Activated naive CD4-positive, alpha-beta T cell treated with anti-CD3 and anti-CD28 coated beads for 36 hours (primary cell): ENCODE measurements around the gene SNRNP70. TPM values are rescaled to one million over a fixed set of nuclear protein-coding genes. Genes with fewer than 3 reads are reported as not detected.
"Not testable (repeated sequence)": the region's sequence is repeated elsewhere in the genome, so short reads cannot be mapped to it uniquely, and the experiment has no call there.

Experiments used
- CTCF ChIA-PET: fragments of 350-600 bp; sonication (Branson Sonifier 250); formaldehyde crosslinking; loops from one replicate; lab custom pipeline; 2021; ENCODE audit warnings: antibody characterized with exemption; lab: Charles Lee
- DNase-seq: peaks from one replicate; pipeline ENCODE4 v3.0.0-alpha.2; 2020
- H3K27ac Mint-ChIP-seq: one replicate; pipeline ENCODE4 v1.8.0; 2021; ENCODE audit warnings: mild to moderate bottlenecking, mixed read lengths
- H3K27me3 Mint-ChIP-seq: one replicate; pipeline ENCODE4 v1.8.0; 2021; ENCODE audit warnings: low read depth, mixed read lengths
- H3K36me3 Mint-ChIP-seq: one replicate; pipeline ENCODE4 v1.8.0; 2021; ENCODE audit warnings: low read depth, mixed read lengths
- H3K4me1 Mint-ChIP-seq: one replicate; pipeline ENCODE4 v1.8.0; 2021; ENCODE audit warnings: low read depth, mixed read lengths
- H3K4me3 Mint-ChIP-seq: one replicate; pipeline ENCODE4 v1.8.0; 2021; ENCODE audit warnings: mild to moderate bottlenecking, moderate library complexity, mixed read lengths
- H3K9me3 Mint-ChIP-seq: one replicate; pipeline ENCODE4 v1.8.0; 2021; ENCODE audit warnings: mixed read lengths
- intact Hi-C: fragments of 100-400 bp; cut with micrococcal nuclease; formaldehyde crosslinking; loops from one replicate; pipeline ENCODE4 v1.15.1; 2023
- total RNA-seq, 2 experiments: library from RNA; stranded (reverse); gene quantifications; one replicate each; pipeline ENCODE4 v1.2.3, GENCODE V29; 2021

SNRNP70 gene, protein sequence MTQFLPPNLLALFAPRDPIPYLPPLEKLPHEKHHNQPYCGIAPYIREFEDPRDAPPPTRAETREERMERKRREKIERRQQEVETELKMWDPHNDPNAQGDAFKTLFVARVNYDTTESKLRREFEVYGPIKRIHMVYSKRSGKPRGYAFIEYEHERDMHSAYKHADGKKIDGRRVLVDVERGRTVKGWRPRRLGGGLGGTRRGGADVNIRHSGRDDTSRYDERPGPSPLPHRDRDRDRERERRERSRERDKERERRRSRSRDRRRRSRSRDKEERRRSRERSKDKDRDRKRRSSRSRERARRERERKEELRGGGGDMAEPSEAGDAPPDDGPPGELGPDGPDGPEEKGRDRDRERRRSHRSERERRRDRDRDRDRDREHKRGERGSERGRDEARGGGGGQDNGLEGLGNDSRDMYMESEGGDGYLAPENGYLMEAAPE
- 100 to 1,000 TPM; 163 to 166 TPM for total RNA-seq

DNA sequence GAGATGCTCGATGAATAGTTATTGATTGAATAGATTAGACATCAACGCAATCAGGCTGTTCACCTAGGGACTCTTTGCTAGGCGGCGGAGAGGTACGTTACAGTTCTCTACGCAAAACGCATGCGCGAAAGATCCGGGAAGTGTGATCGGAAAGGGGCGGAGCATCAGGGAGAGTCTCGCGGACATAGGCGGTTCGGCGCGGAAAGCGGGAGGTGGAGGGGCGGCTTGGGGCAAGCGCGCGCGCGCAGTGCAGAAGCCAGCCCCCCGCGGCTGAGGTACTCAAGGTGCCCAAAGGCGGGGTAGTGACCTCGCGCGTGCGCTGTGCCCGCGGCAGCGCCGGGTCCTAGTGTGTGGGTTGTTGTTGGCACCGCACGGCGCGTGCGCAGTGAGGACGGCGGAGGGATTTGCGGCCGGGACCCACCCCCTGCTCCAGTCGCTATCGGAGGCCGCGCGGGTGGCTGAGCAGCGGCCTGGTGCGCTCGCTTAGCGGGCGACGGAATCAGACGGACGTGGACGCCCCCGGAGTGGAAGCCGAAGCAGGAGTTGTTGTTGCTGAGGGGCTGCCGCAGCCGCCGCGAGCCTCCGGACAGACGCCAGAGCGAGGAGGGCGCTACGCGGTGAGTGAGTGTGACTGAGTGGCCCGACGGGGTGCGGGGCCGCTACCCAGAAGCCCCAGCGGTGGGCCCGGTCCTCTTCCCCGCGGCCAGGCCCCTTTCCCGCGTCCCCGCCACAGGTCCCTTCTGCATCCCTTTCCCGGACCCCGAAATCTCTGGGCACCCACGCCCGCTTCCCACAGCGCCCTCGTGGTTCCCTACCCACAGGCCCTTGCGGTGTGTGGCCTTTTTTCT, at the start of gene SNRNP70:
Gene SNRNP70, plus strand, starts transcription at position 432 of the 848 bp plus-strand sequence. CDS start 964 bp downstream, outside the sequence.
- peak; percentile 99 for DNase-seq

DNA sequence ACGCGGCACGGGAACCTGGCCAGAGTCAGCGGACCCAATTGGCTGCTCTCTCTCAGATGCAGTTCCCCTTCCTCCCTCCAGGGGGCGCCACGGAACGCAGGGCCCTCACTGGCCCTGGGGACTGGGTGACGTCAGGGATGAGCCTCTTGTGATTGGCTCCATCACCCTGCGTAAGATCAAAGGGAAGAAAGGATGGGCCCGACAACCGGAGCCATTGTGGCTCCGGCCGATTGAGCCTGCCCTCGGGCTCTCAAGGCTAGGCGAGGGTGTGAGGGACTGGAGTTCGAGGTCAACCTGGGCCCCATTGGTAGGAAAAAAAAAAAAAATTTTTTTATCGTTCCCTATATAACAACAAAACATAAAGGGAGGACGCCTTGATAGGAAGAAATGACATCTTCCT, 48.4 kb upstream of the SNRNP70 start, which contains the start of gene CGB1:
Gene CGB1, minus strand, starts transcription at position 81 of the 400 bp plus-strand sequence. CDS start 184 bp downstream, outside the sequence.
- intact Hi-C loops, H3K27ac Mint-ChIP-seq, H3K4me3 Mint-ChIP-seq, H3K9me3 Mint-ChIP-seq, H3K36me3 Mint-ChIP-seq, H3K27me3 Mint-ChIP-seq, CTCF ChIA-PET, H3K4me1 Mint-ChIP-seq: not testable (repeated sequence)
- DNase-seq, result peak; percentile 66

More for the DNA sequence above, at the start of gene SNRNP70:
- H3K27me3 Mint-ChIP-seq, result no peaks in the 10 kb centered on the region
- peak within 1 kb of the TSS; percentile 96 for H3K4me3 Mint-ChIP-seq
- peaks cover 30% of the 10 kb centered on the region for H3K36me3 Mint-ChIP-seq
- H3K27ac Mint-ChIP-seq, result peak within 1 kb of the TSS; percentile 93
- no peaks in the 10 kb centered on the region for H3K9me3 Mint-ChIP-seq
- intact Hi-C loops, result loop anchor here (1.0 to 5.0 kb wide), 6 partner anchors 29 to 368 kb away; partner anchors contain the start of genes ALDH16A1, C19orf73, LIN7B and NUCB1
- CTCF ChIA-PET, result interaction anchor here (1.5 kb wide), 1 partner anchor 21 kb away, joined by 3 read pairs; no protein-coding TSS in a partner anchor
- peaks cover 31% of the 10 kb centered on the region for H3K4me1 Mint-ChIP-seq

DNA sequence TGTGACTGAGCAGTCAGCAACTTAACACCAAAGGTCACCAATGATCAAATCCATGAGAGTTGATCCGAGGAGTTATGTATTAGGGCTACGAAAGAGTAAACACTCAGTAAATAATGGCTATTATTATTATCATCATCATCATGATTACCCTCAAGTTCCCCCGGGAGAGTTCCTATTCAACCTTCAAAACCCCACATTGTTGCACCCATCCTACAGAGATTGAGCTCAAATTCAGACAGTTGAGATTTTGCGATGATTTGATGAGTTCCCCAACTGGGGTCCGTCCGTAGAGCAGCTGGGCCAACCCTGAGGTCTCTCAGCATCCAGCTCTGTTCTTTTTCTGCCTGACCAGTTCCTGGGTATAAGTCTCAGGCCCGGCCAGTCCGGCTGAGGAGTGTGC, 47.1 kb upstream of the SNRNP70 start:
- intact Hi-C loops, H3K36me3 Mint-ChIP-seq, H3K9me3 Mint-ChIP-seq, H3K27me3 Mint-ChIP-seq, H3K4me3 Mint-ChIP-seq, DNase-seq, H3K27ac Mint-ChIP-seq, H3K4me1 Mint-ChIP-seq: not testable (repeated sequence)
- CTCF ChIA-PET, result interaction anchor here (0.6 kb wide), 1 partner anchor 105 kb away, joined by 4 read pairs; no protein-coding TSS in a partner anchor

DNA sequence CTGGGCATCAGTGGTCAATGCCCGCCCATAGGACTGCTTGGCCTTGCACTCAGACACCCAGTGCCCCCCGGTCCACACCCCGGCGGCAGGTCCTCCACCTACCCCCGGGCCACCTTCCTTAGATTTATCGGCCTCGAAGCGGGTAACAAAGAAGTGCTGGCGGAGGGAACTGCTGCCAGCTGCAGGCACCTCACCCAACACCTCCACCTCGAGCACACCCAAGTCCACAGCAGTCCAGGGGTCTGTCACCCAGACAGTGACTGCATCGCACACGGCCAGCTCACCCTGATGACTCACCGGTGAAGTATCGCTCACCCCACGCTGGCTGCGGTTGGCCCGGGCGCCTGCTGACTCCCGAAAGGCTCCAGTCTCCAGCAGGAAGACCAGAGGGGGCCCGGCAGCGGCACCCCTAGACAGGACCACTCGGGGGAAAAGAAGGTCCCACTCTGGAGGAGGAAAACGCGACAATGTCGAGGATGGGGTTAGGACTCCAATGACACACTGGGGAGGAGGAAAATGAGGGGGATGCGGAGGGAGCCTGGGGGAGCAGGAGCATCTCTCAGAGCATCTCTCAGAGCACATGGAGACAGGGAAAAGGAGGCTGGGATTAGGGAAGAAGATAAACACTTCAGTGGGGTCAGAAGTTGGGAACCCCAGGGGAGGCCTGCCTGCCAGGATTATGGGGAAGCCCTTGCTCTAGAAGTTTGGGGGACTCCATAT, 46.5 kb upstream of the SNRNP70 start:
- H3K9me3 Mint-ChIP-seq, DNase-seq, H3K27ac Mint-ChIP-seq, CTCF ChIA-PET, H3K4me1 Mint-ChIP-seq, H3K36me3 Mint-ChIP-seq, intact Hi-C loops, H3K4me3 Mint-ChIP-seq, H3K27me3 Mint-ChIP-seq: not testable (repeated sequence)

DNA sequence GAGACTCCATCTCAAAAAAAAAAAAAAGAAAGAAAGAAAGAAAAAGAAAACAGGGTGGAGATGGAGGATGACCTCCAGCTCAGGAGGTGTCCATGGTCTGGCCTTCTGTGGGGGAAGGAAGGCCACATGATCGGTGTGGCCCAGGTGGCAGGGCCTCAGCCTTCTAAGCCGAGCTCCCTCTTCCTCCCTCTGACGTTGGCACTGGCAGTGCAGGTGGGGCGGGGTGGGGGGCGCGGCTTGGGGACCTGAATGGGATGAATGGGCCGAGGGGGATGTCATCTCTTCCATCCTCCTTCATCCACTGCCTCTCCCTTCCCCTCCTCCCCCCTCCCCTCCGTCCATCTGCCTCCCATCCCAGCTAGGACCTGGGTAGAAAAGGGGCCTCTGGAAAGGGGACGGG, 45.5 kb upstream of the SNRNP70 start:
- H3K36me3 Mint-ChIP-seq, CTCF ChIA-PET, intact Hi-C loops, H3K4me3 Mint-ChIP-seq, H3K27me3 Mint-ChIP-seq, H3K4me1 Mint-ChIP-seq, H3K9me3 Mint-ChIP-seq, H3K27ac Mint-ChIP-seq, DNase-seq: not testable (repeated sequence)

DNA sequence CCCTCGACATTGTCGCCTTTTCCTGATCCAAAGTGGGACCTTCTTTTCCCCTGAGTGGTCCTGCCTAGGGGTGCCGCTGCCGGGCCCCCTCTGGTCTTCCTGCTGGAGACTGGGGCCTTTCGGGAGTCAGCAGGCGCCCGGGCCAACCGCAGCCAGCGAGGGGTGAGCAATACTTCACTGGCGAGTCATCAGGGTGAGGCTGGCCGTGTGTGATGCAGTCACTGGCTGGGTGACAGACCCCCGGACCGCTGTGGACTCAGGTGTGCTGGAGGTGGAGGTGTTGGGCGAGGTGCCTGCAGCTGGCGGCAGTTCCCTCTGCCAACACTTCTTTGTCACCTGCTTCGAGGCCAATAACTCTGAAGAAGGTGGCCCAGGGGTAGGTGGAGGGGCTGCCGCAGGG, 43.1 kb upstream of the SNRNP70 start:
- Mint-ChIP-seq H3K27ac (no peak overlapping the region), H3K27me3 (no peaks in the 10 kb centered on the region), H3K4me3 (no peak overlapping the region), H3K4me1 (no peaks in the 10 kb centered on the region), H3K36me3 (no peaks in the 10 kb centered on the region), H3K9me3 (no peaks in the 10 kb centered on the region)
- CTCF ChIA-PET, result no interaction called here
- no peak for DNase-seq
- intact Hi-C loops, result no loop called here

DNA sequence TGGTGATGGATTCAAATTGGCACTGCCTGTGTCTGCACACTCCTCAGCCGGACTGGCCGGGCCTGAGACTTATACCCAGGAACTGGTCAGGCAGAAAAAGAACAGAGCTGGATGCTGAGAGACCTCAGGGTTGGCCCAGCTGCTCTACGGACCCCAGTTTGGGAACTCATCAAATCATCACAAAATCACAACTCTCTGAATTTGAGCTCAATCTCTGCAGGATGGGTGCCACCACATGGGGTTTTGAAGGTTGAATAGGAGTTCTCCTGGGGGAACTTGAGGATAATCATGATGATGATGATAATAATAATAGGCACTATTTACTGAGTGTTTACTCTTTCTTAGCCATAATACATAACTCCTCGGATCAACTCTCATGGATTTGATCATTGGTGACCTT, 42.6 kb upstream of the SNRNP70 start:
- H3K27me3 Mint-ChIP-seq, intact Hi-C loops, H3K36me3 Mint-ChIP-seq, H3K4me3 Mint-ChIP-seq, DNase-seq, H3K4me1 Mint-ChIP-seq, CTCF ChIA-PET, H3K27ac Mint-ChIP-seq, H3K9me3 Mint-ChIP-seq: not testable (repeated sequence)

DNA sequence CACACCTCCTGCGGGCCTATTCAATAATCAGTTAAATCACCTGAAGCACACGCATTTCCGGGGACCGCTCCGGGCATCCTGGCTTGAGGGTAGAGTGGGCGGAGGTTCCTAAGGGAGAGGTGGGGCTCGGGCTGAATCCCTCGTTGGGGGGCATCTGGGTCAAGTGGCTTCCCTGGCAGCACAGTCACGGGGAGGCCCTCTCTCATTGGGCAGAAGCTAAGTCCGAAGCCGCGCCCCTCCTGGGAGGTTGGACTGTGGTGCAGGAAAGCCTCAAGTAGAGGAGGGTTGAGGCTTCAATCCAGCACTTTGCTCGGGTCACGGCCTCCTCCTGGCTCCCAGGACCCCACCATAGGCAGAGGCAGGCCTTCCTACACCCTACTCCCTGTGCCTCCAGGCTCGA, 41.7 kb upstream of the SNRNP70 start, which contains the start of gene CGB5:
Gene CGB5, plus strand, starts transcription at position 301 of the 400 bp plus-strand sequence. CDS start 362 bp downstream, outside the sequence.
- H3K27ac Mint-ChIP-seq, H3K36me3 Mint-ChIP-seq, H3K4me3 Mint-ChIP-seq, DNase-seq, intact Hi-C loops, H3K9me3 Mint-ChIP-seq, CTCF ChIA-PET, H3K27me3 Mint-ChIP-seq, H3K4me1 Mint-ChIP-seq: not testable (repeated sequence)

DNA sequence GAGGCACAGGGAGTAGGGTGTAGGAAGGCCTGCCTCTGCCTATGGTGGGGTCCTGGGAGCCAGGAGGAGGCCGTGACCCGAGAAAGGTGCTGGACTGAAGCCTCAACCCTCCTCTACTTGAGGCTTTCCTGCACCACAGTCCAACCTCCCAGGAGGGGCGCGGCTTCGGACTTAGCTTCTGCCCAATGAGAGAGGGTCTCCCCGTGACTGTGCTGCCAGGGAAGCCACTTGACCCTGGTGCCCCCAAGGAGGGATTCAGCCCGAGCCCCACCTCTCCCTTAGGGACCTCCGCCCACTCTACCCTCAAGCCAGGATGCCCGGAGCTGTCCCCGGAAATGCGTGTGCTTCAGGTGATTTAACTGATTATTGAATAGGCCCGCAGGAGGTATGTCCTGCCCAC, 36.2 kb upstream of the SNRNP70 start, which contains the start of gene CGB8:
Gene CGB8, minus strand, starts transcription at position 101 of the 400 bp plus-strand sequence. CDS start 372 bp downstream, outside the sequence.
- H3K4me1 Mint-ChIP-seq, H3K36me3 Mint-ChIP-seq, intact Hi-C loops, DNase-seq, H3K27me3 Mint-ChIP-seq, CTCF ChIA-PET, H3K4me3 Mint-ChIP-seq, H3K9me3 Mint-ChIP-seq, H3K27ac Mint-ChIP-seq: not testable (repeated sequence)

DNA sequence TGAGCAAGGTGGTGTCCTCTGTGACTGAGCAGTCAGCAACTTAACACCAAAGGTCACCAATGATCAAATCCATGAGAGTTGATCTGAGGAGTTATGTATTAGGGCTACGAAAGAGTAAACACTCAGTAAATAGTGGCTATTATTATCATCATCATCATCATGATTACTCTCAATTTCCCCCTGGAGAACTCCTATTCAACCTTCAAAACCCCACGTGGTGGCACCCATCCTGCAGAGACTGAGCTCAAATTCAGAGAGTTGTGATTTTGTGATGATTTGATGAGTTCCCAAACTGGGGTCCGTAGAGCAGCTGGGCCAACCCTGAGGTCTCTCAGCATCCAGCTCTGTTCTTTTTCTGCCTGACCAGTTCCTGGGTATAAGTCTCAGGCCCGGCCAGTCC, 35.4 kb upstream of the SNRNP70 start:
- H3K36me3 Mint-ChIP-seq, H3K4me3 Mint-ChIP-seq, DNase-seq, H3K27me3 Mint-ChIP-seq, intact Hi-C loops, H3K4me1 Mint-ChIP-seq, H3K27ac Mint-ChIP-seq, H3K9me3 Mint-ChIP-seq, CTCF ChIA-PET: not testable (repeated sequence)

DNA sequence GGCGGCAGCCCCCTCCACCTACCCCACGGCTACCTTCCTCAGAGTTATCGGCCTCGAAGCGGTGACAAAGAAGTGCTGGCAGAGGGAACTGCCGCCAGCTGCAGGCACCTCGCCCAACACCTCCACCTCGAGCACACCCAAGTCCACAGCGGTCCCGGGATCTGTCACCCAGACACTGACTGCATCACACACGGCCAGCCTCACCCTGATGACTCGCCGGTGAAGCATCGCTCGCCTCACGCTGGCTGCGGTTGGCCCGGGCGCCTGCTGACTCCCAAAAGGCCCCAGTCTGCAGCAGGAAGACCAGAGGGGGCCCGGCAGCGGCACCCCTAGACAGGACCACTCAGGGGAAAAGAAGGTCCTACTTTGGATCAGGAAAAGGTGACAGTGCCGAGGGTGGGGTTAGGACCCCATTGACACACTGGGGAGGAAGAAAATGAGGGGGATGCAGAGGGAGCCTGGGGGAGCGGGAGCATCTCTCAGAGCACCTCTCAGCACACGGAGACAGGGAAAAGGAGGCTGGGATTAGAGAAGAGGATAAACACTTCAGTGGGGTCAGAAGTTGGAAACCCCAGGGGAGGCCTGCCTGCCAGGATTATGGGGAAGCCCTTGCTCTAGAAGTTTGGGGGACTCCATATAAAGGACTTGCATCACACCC, 34.7 kb upstream of the SNRNP70 start:
- intact Hi-C loops, CTCF ChIA-PET, H3K27ac Mint-ChIP-seq: not testable (repeated sequence)

More for the DNA sequence above, 34.7 kb upstream of the SNRNP70 start:
- H3K27me3 Mint-ChIP-seq, H3K9me3 Mint-ChIP-seq, H3K4me1 Mint-ChIP-seq, H3K4me3 Mint-ChIP-seq, H3K36me3 Mint-ChIP-seq, DNase-seq: not testable (repeated sequence)
